Kidney epithelial cell (primary cell): ENCODE results near the gene THADA. TPM values are rescaled to one million over a fixed set of nuclear protein-coding genes. Genes with fewer than 3 reads are reported as not detected.

Source experiments
- DNase-seq: peaks from one replicate; pipeline ENCODE4 v3.0.0-alpha.2; 2010; ENCODE audit warnings: low read depth
- H3K27me3 ChIP-seq: 2 replicates; pipeline ENCODE4 v1.6.0; 2011; ENCODE audit warnings: low read length; ENCODE audit not compliant: control insufficient read depth, insufficient read depth
- H3K36me3 ChIP-seq: 2 replicates; pipeline ENCODE4 v1.5.1; 2011; ENCODE audit warnings: low read length; ENCODE audit not compliant: control insufficient read depth, insufficient read depth
- H3K4me3 ChIP-seq: 2 replicates; pipeline ENCODE4 v1.5.1; 2011; ENCODE audit warnings: low read depth, mild to moderate bottlenecking, control low read depth, low read length
- total RNA-seq: library from RNA; depleted of rRNA; stranded (reverse); fragments of >200 nt; gene quantifications from 2 replicates; pipeline ENCODE4 v1.2.3, GENCODE V29; 2015
- TF ChIP-seq, protein P1 (sequence below): IDR thresholded peaks from 2 replicates; pipeline ENCODE4 v1.5.1; 2011; ENCODE audit warnings: mild to moderate bottlenecking, moderate library complexity, low read length, control low read depth, inconsistent platforms; ENCODE audit not compliant: insufficient read depth, poor library complexity, severe bottlenecking

Gene THADA
- total RNA-seq, 1 donor from 2014 or later, result 21.5 TPM

DNA sequence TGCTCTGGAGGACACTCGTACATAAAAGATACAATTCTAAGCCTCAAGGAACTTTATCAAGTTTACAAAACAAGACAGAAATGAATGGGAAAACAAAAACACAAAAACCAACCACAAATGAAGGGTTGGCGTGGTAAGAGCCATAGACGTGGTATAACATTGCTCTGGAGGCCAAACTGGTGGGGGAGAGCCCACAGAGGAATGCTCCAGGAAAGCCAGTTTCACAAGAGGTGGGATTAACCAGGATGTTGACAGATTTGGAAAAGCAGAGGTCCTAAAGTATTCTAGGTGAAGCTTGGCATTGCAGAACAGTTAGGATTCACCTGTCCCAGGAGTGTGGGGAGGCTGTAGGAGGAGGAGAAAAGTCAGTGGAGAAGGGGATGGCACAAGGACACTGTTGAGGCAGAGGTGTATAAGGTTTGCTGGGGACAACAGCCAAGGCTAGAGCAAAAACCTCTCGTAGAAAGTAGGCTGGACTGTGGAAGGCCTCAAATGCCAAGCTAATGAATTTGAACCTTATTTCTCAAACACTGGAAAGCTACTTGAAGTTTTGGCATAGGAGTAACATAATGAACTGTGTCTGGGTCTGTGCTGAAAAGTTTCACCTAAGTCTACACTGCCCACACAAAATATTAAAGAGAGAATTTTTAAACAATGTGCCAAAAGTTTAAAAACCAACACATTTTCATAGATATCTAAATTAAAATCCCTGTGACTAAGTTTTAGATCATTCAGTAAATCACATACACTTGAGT is 135.1 kb downstream of the THADA start:
- Histone ChIP-seq H3K36me3 (no peaks in the 10 kb centered on the region), H3K4me3 (no peak overlapping the region), H3K27me3 (no peaks in the 10 kb centered on the region)
- TF ChIP-seq, protein P1, sequence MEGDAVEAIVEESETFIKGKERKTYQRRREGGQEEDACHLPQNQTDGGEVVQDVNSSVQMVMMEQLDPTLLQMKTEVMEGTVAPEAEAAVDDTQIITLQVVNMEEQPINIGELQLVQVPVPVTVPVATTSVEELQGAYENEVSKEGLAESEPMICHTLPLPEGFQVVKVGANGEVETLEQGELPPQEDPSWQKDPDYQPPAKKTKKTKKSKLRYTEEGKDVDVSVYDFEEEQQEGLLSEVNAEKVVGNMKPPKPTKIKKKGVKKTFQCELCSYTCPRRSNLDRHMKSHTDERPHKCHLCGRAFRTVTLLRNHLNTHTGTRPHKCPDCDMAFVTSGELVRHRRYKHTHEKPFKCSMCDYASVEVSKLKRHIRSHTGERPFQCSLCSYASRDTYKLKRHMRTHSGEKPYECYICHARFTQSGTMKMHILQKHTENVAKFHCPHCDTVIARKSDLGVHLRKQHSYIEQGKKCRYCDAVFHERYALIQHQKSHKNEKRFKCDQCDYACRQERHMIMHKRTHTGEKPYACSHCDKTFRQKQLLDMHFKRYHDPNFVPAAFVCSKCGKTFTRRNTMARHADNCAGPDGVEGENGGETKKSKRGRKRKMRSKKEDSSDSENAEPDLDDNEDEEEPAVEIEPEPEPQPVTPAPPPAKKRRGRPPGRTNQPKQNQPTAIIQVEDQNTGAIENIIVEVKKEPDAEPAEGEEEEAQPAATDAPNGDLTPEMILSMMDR, result no peak
- no peak for DNase-seq

DNA sequence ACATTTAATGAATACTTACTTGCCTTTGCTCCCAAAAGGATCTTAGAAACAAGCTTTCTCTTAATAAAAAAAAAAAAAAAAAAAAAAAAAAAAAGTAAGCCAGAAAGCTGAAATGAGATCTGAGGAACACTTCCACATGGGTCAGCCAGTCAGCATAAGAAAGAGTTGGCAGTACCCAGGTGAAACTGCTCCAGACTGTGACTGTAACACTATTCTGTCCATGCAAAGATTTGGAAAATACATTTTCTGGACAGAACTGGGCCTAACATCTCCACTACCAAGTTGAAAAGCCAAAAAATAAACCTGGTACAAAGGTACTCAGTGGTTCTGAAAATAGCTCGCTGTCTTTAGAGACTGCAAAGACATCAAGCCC is 135.7 kb downstream of the THADA start:
- Histone ChIP-seq H3K4me3 (no peak overlapping the region), H3K27me3 (no peaks in the 10 kb centered on the region), H3K36me3 (no peaks in the 10 kb centered on the region)
- DNase-seq, result no peak
- TF ChIP-seq, protein P1, result no peak

DNA sequence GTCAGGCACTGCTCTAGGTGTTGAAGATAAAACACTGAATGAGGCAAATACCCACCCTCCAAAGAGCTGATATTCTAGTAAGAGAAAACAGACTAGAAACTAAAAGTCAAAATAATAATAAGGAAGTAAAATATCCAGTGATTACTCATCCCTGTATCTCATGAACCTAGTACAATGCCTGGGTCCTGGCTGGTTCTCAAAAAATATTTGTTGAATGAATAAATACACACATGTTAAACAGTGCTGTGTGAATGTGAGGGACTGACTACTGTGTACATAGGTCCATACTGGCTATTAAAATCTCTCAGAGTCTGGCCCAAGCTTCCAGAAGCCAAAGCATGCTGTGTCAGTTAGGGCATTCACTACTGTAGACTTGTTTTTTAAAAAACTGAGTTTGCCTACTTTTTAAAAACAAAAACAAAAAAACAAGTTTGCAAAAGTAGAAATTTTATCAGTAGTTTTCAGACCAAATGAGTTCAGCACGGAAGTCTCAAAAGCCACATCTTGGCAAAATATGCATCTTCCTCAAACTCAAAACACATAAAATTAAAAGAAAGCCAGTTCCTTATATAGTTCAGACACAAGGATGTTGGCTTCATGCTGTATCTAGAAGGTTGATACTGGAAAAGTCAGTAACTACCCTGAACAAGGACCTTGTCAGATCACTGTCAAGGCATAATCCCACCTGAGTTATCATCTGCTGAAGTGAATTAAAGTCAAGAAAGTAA is 136.2 kb downstream of the THADA start:
- no peak overlapping the region for H3K4me3 ChIP-seq
- no peaks in the 10 kb centered on the region for H3K36me3 ChIP-seq
- no peak for DNase-seq
- H3K27me3 ChIP-seq, result no peaks in the 10 kb centered on the region
- TF ChIP-seq, protein P1, result no peak

DNA sequence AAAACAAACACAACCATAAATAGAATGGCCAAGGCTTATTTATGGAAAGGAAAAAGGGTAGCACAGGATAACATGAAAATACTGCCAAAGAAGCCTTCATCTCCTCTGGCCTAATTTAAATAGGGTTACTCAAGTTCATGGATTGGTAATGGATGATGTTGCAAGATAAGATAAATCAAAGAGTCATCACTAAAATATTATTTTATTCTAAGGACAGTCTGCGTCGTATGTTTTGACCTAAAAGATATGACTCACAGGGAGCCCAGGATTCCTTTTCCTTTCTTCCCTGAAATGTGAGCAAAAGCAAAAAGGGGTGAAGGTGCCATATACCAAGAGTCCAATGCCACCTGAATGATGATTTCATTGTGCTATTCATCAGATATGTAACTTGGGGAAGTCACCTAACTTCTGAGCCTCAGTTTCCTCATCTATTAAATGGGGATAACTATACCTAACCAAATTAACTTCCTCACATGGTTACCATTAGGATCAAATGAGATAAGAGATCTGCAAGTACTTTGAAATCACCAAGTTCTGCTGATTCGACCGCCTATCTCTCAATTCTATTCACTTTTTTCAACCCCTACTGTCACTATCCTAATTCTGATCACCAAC is 137.7 kb downstream of the THADA start:
- DNase-seq, result no peak
- no peak overlapping the region for H3K4me3 ChIP-seq
- no peaks in the 10 kb centered on the region for H3K27me3 ChIP-seq

DNA sequence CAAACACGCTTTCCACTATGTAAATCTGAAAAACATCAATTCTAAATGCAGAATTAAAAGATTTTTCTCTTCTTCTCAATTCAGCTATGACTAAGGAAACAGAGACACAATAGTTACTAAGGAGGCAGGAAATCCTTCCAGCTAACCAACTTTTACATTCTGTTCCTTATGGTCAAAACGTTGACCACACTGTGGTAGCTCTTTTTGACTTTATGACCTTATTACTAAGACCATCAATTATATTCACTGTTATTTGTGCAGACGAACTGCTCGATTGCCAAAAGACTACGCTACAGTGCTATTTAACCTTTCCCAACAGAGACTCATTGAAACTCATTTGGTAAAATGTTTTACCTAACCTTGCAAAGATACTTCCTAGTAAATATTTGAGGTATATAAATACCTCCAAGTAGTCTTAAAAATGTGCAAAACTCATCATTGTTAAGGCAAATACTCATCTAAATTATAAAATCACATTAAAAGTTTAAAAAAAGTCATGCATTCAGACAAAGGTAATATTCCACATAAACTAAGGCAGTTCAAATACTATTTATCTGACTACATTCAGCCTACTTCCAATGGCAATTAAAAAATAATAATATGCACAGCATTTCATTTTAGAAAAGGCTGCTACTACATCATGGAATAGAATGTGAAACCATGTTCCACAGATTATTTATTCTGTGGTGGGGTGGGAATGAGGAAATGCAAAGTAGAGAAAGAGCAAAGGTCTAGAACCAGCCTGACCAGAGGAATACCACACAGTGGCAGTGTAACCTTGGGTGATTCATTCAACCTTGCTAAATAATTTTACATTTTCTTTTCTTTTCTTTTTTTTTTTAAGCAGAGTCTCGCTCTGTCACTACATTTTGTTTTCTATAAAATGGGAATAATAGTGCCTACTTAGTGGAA is 139.9 kb downstream of the THADA start:
- no peak overlapping the region for H3K4me3 ChIP-seq
- H3K27me3 ChIP-seq, result no peaks in the 10 kb centered on the region
- no peak for DNase-seq
- TF ChIP-seq, protein P1, result no peak
- no peaks in the 10 kb centered on the region for H3K36me3 ChIP-seq

More for the DNA sequence above, 137.7 kb downstream of the THADA start:
- TF ChIP-seq, protein P1, result no peak
- no peaks in the 10 kb centered on the region for H3K36me3 ChIP-seq
